Activated naive CD4-positive, alpha-beta T cell treated with anti-CD3 and anti-CD28 coated beads for 36 hours (primary cell): Measurements from ENCODE around the gene FXYD1. TPM values are rescaled to one million over a fixed set of nuclear protein-coding genes. Genes with fewer than 3 reads are reported as not detected.

ENCODE experiments used
- CTCF ChIA-PET: fragments of 350-600 bp; sonication (Branson Sonifier 250); formaldehyde crosslinking; loops from one replicate; lab custom pipeline; 2021; ENCODE audit warnings: antibody characterized with exemption; lab: Charles Lee
- DNase-seq: peaks from one replicate; pipeline ENCODE4 v3.0.0-alpha.2; 2020
- H3K27ac Mint-ChIP-seq: one replicate; pipeline ENCODE4 v1.8.0; 2021; ENCODE audit warnings: mild to moderate bottlenecking, mixed read lengths
- H3K27me3 Mint-ChIP-seq: one replicate; pipeline ENCODE4 v1.8.0; 2021; ENCODE audit warnings: low read depth, mixed read lengths
- H3K36me3 Mint-ChIP-seq: one replicate; pipeline ENCODE4 v1.8.0; 2021; ENCODE audit warnings: low read depth, mixed read lengths
- H3K4me1 Mint-ChIP-seq: one replicate; pipeline ENCODE4 v1.8.0; 2021; ENCODE audit warnings: low read depth, mixed read lengths
- H3K4me3 Mint-ChIP-seq: one replicate; pipeline ENCODE4 v1.8.0; 2021; ENCODE audit warnings: mild to moderate bottlenecking, moderate library complexity, mixed read lengths
- H3K9me3 Mint-ChIP-seq: one replicate; pipeline ENCODE4 v1.8.0; 2021; ENCODE audit warnings: mixed read lengths
- intact Hi-C: fragments of 100-400 bp; cut with micrococcal nuclease; formaldehyde crosslinking; loops from one replicate; pipeline ENCODE4 v1.15.1; 2023
- total RNA-seq, 2 experiments: library from RNA; stranded (reverse); gene quantifications; one replicate each; pipeline ENCODE4 v1.2.3, GENCODE V29; 2021

FXYD1 gene
- total RNA-seq, 2 experiments from 2014 or later, result 3.3 to 3.4 TPM

- H3K4me1 Mint-ChIP-seq, result peaks cover 33% of the 10 kb centered on the region
- H3K27me3 Mint-ChIP-seq, result no peaks in the 10 kb centered on the region
- H3K4me3 Mint-ChIP-seq, result no peak overlapping the region
- H3K9me3 Mint-ChIP-seq, result peaks cover 7% of the 10 kb centered on the region
- no peak overlapping the region for H3K27ac Mint-ChIP-seq
- CTCF ChIA-PET, result no interaction called here
- H3K36me3 Mint-ChIP-seq, result peaks cover 16% of the 10 kb centered on the region
- no peak for DNase-seq
- intact Hi-C loops, result no loop called here
Observed at GRCh38 chr19:35176181-35176570, 37.6 kb downstream of the FXYD1 start.

- no peak overlapping the region for H3K27ac Mint-ChIP-seq
- H3K36me3 Mint-ChIP-seq, result peaks cover 6% of the 10 kb centered on the region
- no peaks in the 10 kb centered on the region for H3K27me3 Mint-ChIP-seq
- intact Hi-C loops, result no loop called here
- CTCF ChIA-PET, result no interaction called here
- no peak overlapping the region for H3K4me3 Mint-ChIP-seq
- no peak for DNase-seq
- peaks cover 28% of the 10 kb centered on the region for H3K4me1 Mint-ChIP-seq
- H3K9me3 Mint-ChIP-seq, result peaks cover 7% of the 10 kb centered on the region
Observed at GRCh38 chr19:35177377-35178274, 39.0 kb downstream of the FXYD1 start.

GRCh38 chr19:35178701-35179100 is 40.1 kb downstream of the FXYD1 start:
- CTCF ChIA-PET, result interaction anchor here (1.2 kb wide), 1 partner anchor 135 kb away, joined by 5 read pairs; no protein-coding TSS in a partner anchor
- Mint-ChIP-seq H3K27ac (no peak overlapping the region), H3K9me3 (peaks cover 7% of the 10 kb centered on the region), H3K4me3 (no peak overlapping the region), H3K4me1 (peaks cover 26% of the 10 kb centered on the region), H3K27me3 (no peaks in the 10 kb centered on the region), H3K36me3 (peaks cover 1% of the 10 kb centered on the region)
- intact Hi-C loops, result no loop called here
- DNase-seq, result no peak

GRCh38 chr19:35179830-35180229 is 41.2 kb downstream of the FXYD1 start:
- Mint-ChIP-seq H3K27me3 (no peaks in the 10 kb centered on the region), H3K27ac (no peak overlapping the region), H3K9me3 (peaks cover 11% of the 10 kb centered on the region), H3K4me1 (peaks cover 24% of the 10 kb centered on the region), H3K4me3 (no peak overlapping the region), H3K36me3 (peaks cover 1% of the 10 kb centered on the region)
- CTCF ChIA-PET, result interaction anchor here (0.6 to 1.2 kb wide), 3 partner anchors 19 to 136 kb away, joined by 4 to 5 read pairs (median 5); no protein-coding TSS in a partner anchor
- intact Hi-C loops, result no loop called here
- DNase-seq, result no peak

- Mint-ChIP-seq H3K36me3 (peaks cover 1% of the 10 kb centered on the region), H3K27ac (no peak overlapping the region), H3K4me1 (peaks cover 16% of the 10 kb centered on the region), H3K4me3 (no peak overlapping the region), H3K27me3 (no peaks in the 10 kb centered on the region), H3K9me3 (peaks cover 11% of the 10 kb centered on the region)
- no peak for DNase-seq
- intact Hi-C loops, result no loop called here
- CTCF ChIA-PET, result no interaction called here
Observed at GRCh38 chr19:35181387-35181786, 42.8 kb downstream of the FXYD1 start.

GRCh38 chr19:35184267-35184666 is 45.6 kb downstream of the FXYD1 start:
- H3K36me3 Mint-ChIP-seq, result no peaks in the 10 kb centered on the region
- peaks cover 6% of the 10 kb centered on the region for H3K4me1 Mint-ChIP-seq
- no peak overlapping the region for H3K27ac Mint-ChIP-seq
- intact Hi-C loops, result no loop called here
- H3K9me3 Mint-ChIP-seq, result peaks cover 4% of the 10 kb centered on the region
- H3K4me3 Mint-ChIP-seq, result no peak overlapping the region
- DNase-seq, result no peak
- CTCF ChIA-PET, result interaction anchor here (0.6 kb wide), 1 partner anchor 8 kb away, joined by 3 read pairs; no protein-coding TSS in a partner anchor
- no peaks in the 10 kb centered on the region for H3K27me3 Mint-ChIP-seq

- DNase-seq, result no peak
- CTCF ChIA-PET, result interaction anchor here (0.7 kb wide), 1 partner anchor 16 kb away, joined by 3 read pairs; no protein-coding TSS in a partner anchor
- no peak overlapping the region for H3K4me3 Mint-ChIP-seq
- H3K9me3 Mint-ChIP-seq, result peaks cover 4% of the 10 kb centered on the region
- no peak overlapping the region for H3K27ac Mint-ChIP-seq
- intact Hi-C loops, result no loop called here
- no peaks in the 10 kb centered on the region for H3K27me3 Mint-ChIP-seq
- H3K36me3 Mint-ChIP-seq, result no peaks in the 10 kb centered on the region
- H3K4me1 Mint-ChIP-seq, result peaks cover under 1% of the 10 kb centered on the region
Observed at GRCh38 chr19:35184884-35185283, 46.3 kb downstream of the FXYD1 start.

Other genes with a start within 250 kb of the FXYD1 start
- gene ZNF30, start 211.9 kb upstream of the FXYD1 start, total RNA-seq, result 1 to 10 TPM; 4.4 to 5.5 TPM
- gene ZNF792, start 174.6 kb upstream of the FXYD1 start, total RNA-seq, result 1 to 10 TPM; 3.1 to 3.5 TPM
- 100 to 1,000 TPM; 117 to 125 TPM for gene GRAMD1A, start 138.5 kb upstream of the FXYD1 start, total RNA-seq
- gene SCN1B, start 108.4 kb upstream of the FXYD1 start, total RNA-seq, result under 1 TPM; 0.83 to 0.89 TPM
- gene HPN, start 97.1 kb upstream of the FXYD1 start, total RNA-seq, result not detected
- gene FXYD3, start 23.0 kb upstream of the FXYD1 start, total RNA-seq, result not detected
- gene LGI4, start 3.8 kb upstream of the FXYD1 start, total RNA-seq, result 1 to 10 TPM; 1.1 to 1.7 TPM
- gene FXYD7, start 4.4 kb downstream of the FXYD1 start, total RNA-seq, result 1 to 10 TPM in 1 of 2 experiments, under 1 TPM in 1; 0.54 to 1.2 TPM
- 100 to 1,000 TPM; 289 to 294 TPM for gene FXYD5, start 15.9 kb downstream of the FXYD1 start, total RNA-seq
- gene FAM187B, start 89.9 kb downstream of the FXYD1 start, total RNA-seq, result not detected
- 10 to 100 TPM in 1 of 2 experiments, 1 to 10 TPM in 1; 8.2 to 11.2 TPM for gene LSR, start 110.2 kb downstream of the FXYD1 start, total RNA-seq
- gene USF2, start 130.1 kb downstream of the FXYD1 start, total RNA-seq, result 100 to 1,000 TPM; 136 to 144 TPM
- under 1 TPM; 0.19 to 0.86 TPM for gene HAMP, start 143.7 kb downstream of the FXYD1 start, total RNA-seq
- under 1 TPM; 0.19 to 0.77 TPM for gene MAG, start 153.3 kb downstream of the FXYD1 start, total RNA-seq
- 1 to 10 TPM; 2.0 to 2.6 TPM for gene CD22, start 190.4 kb downstream of the FXYD1 start, total RNA-seq
- under 1 TPM in 1 of 2 experiments, not detected in 1; 0.10 TPM for gene FFAR1, start 209.1 kb downstream of the FXYD1 start, total RNA-seq
- 1 to 10 TPM; 4.9 to 5.3 TPM for gene FFAR3, start 219.6 kb downstream of the FXYD1 start, total RNA-seq
- gene GPR42, start 232.2 kb downstream of the FXYD1 start, total RNA-seq, result under 1 TPM; 0.17 to 0.30 TPM